ENCODE measurements around the gene NOD2. TPM values are rescaled to one million over a fixed set of nuclear protein-coding genes. Genes with fewer than 3 reads are reported as not detected.

Gene NOD2
- total RNA-seq, result 0.31 TPM

DNA sequence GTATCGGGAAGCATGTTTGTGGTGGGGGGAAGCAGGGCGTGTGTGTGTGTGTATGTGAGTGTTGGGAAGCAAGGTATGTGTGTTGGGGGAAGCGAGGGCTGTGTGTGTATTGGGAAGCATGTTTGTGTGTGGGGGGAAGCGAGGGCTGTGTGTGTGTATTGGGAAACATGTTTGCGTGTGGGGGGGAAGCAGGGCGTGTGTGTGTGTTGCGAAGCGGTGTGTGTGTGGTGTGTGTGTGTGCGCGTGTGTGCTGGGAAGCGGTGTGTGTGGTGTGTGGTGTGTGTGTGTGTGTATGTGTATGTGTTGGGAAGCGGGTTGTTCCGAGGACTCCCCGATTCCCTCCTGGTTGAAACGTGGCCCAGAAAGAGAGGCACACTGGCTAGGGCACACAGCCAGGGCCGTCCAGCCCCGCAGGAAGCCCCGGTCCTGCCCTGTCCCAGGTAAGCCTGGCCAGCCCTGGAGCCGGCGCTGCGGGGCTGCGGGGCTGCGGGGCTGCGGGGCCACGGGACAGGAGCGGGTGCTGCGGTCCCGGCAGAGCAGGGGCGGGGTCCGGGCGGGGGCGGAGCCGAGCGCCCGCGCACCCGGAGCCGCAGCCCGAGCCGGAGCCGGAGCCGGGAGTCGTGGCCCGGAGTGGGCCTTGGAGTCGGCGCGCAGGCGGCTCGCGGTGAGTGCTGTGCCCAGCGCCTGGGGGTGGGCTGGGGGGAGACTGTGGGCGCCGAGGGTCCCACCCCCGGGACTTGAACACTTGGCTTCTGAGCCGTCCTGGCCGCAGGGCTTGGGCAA is at the start of gene NOD2:
Gene NOD2, plus strand, starts transcription at position 608 of the 783 bp plus-strand sequence. CDS start 5,890 bp downstream, outside the sequence.

DNA sequence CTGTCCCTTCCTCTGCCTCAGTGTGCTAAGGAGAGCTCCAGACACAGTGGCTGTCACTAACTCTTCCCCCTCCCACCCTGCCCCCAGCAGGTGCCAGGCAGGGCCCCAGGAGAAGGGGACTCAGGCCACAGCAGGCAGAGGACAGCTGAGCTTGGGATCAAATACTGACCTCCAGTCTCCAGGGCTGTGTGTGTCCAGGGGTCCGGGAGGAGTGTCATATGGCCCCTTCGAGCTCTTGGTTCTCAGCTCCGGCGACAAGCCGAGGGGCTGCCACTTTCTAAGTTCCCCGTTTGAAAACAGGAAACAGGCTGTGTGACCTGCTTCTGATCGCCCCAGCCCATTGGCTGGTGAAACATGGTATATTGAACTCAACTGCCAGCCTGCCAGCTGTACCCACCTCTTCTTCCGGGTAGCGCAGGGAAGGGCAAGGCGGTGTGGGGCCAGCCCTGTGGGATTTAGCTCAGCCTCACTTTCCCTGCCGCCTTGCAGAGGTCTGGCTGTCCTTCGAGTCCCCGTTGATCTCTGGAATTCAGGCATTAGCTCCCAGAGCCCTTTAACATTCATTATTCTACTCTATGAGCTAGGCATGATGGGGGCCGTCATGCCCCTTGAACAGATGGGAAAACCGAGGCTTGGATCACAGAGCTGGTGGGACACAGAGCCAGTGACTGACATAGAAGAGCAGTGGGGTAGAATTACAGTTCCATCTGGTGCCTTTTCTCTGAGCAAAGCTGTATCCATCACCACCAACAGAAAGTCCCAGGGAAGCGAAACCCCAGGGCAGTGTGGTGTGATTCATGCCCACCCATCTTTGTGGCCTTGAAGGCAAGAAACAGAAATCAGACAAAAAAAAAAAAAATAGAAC is 12.2 kb upstream of the NOD2 start, which contains the start of gene SNX20:
Gene SNX20, minus strand, starts transcription at position 292 of the 865 bp plus-strand sequence. CDS start 3,786 bp downstream, outside the sequence.

DNA sequence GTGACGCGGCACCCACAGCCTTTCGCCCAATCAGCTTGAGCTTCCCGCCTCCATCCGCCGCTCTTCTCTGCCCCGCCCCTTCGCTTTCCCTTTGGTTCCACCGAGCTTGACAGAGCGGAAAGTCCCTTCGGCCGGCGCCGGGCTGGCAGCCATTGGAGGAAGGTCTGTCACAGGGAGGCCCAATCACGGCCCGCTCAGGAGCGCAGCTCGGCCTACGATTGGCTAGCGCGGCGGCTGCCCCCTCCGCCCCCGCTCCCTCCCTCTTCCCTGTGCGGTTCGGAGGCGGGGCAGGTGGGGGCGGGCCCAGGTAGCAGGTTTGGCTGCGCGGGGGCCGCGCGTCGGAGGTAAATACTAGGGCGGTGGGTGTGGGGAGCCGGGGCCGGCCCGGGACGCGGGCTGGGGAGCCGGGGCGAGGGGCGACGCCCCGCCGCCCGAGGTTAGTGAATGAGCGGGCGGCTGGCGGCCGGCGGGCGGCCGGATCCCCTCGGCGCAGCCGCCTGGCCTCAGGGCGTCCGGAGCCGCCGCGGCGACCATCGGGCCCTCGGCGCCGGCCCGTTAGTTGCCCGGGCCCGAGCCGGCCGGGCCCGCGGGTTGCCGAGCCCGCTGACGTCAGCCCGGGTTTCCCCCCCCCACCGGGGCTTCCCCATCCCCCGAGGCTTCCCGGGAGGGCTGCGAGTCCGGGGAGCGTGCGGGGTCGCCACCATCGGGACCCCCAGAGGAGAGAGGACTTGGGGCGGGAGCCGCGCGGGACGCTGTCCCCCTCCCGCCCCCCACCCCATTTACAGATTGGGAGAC is 48.6 kb downstream of the NOD2 start, which contains the start of gene CYLD:
Gene CYLD, plus strand, starts transcription at position 306 of the 795 bp plus-strand sequence. CDS start 7,613 bp downstream, outside the sequence.

Small RNA genes within 50 kb of the gene (small RNA-seq; reads per million reads assigned to genes)
- not detected for gene MIR3181 (ENCODE audit: low replicate concordance)

Other genes starting within 250 kb of the NOD2 start
- 3.1 TPM for gene NKD1, start 145.2 kb upstream of the NOD2 start, total RNA-seq
- not detected for gene SNX20, start 12.3 kb upstream of the NOD2 start, total RNA-seq
- 64.5 TPM for gene CYLD, start 48.5 kb downstream of the NOD2 start, total RNA-seq

All from parietal lobe (tissue), 2 donors.